Hematopoietic multipotent progenitor cell treated with erythropoietin and hydrocortisone succinate and interleukin-3 and kit ligand, for 15 days (in vitro differentiated cells): ENCODE data around the gene HOXA3.

ENCODE experiments used
- DNase-seq: peaks from one replicate; pipeline ENCODE4 v3.0.0-alpha.2; 2015; ENCODE audit warnings: low spot score

HOXA3 gene

GRCh38 chr7:27143023-27143949 is 9.1 kb downstream of the HOXA3 start, which contains the start of gene HOXA5:
Gene HOXA5 (minus strand): TSS chr7:27143681. CDS start chr7:27143607, 74 bp downstream.
- no peak for DNase-seq

- DNase-seq, result no peak
Measured at GRCh38 chr7:27142580-27143022, 9.8 kb downstream of the HOXA3 start.

- DNase-seq, result no peak
Measured at GRCh38 chr7:27141923-27142579, 10.3 kb downstream of the HOXA3 start.

GRCh38 chr7:27141137-27141922 is 11.1 kb downstream of the HOXA3 start:
- no peak for DNase-seq

- DNase-seq, result no peak
Measured at GRCh38 chr7:27140126-27140857, 12.1 kb downstream of the HOXA3 start.

- no peak for DNase-seq
Measured at GRCh38 chr7:27139334-27140125, 12.9 kb downstream of the HOXA3 start.

- no peak for DNase-seq
Measured at GRCh38 chr7:27138985-27139333, 13.4 kb downstream of the HOXA3 start.

GRCh38 chr7:27138472-27138871 is 13.9 kb downstream of the HOXA3 start:
- no peak for DNase-seq

- no peak for DNase-seq
Measured at GRCh38 chr7:27137640-27138315, 14.6 kb downstream of the HOXA3 start.

- no peak for DNase-seq
Measured at GRCh38 chr7:27134392-27134791, 18.0 kb downstream of the HOXA3 start.

GRCh38 chr7:27133409-27134231 is 18.8 kb downstream of the HOXA3 start:
- no peak for DNase-seq

GRCh38 chr7:27132978-27133377 is 19.4 kb downstream of the HOXA3 start:
- no peak for DNase-seq

GRCh38 chr7:27132214-27132613 is 20.2 kb downstream of the HOXA3 start:
- DNase-seq, result no peak

GRCh38 chr7:27131390-27131819 is 21.0 kb downstream of the HOXA3 start:
- DNase-seq, result no peak

- DNase-seq, result peak; percentile 60
Measured at GRCh38 chr7:27130540-27131389, 21.6 kb downstream of the HOXA3 start, which contains the start of gene HOXA4. Gene HOXA4 (minus strand): TSS chr7:27130757. CDS start chr7:27130733, 24 bp downstream.

- DNase-seq, result no peak
Measured at GRCh38 chr7:27129729-27130539, 22.4 kb downstream of the HOXA3 start.
